Ishikawa (cell line): ENCODE results near the gene GAMT.

ENCODE experiments used
- CEBPB ChIP-seq: IDR thresholded peaks from 2 replicates; pipeline ENCODE4 v1.6.1; 2012
- CREB1 ChIP-seq: IDR thresholded peaks from 2 replicates; pipeline ENCODE4 v1.6.1; 2012; ENCODE audit warnings: low read depth
- EGR1 ChIP-seq: IDR thresholded peaks from 2 replicates; pipeline ENCODE4 v1.6.1; 2012
- EP300 ChIP-seq: IDR thresholded peaks from 2 replicates; pipeline ENCODE4 v1.6.1; 2012; ENCODE audit warnings: borderline replicate concordance
- FOXM1 ChIP-seq: IDR thresholded peaks from 2 replicates; pipeline ENCODE4 v1.6.1; 2012; ENCODE audit warnings: low read depth, borderline replicate concordance
- NFIC ChIP-seq: IDR thresholded peaks from 2 replicates; pipeline ENCODE4 v1.6.1; 2012
- RAD21 ChIP-seq: IDR thresholded peaks from 2 replicates; pipeline ENCODE4 v1.6.1; 2012; ENCODE audit warnings: low read depth
- TAF1 ChIP-seq: IDR thresholded peaks from 2 replicates; pipeline ENCODE4 v1.6.1; 2012; ENCODE audit warnings: low read depth, mild to moderate bottlenecking
- TCF12 ChIP-seq: IDR thresholded peaks from 2 replicates; pipeline ENCODE4 v1.6.1; 2012; ENCODE audit warnings: low read depth
- TEAD4 ChIP-seq: IDR thresholded peaks from 2 replicates; pipeline ENCODE4 v1.6.1; 2012
- YY1 ChIP-seq: IDR thresholded peaks from 2 replicates; pipeline ENCODE4 v1.6.1; 2012; ENCODE audit warnings: low read depth
- TF ChIP-seq, protein P1 (sequence below): IDR thresholded peaks from 2 replicates; pipeline ENCODE4 v1.6.1; 2012; ENCODE audit warnings: low read depth, mild to moderate bottlenecking
- TF ChIP-seq, protein P2 (sequence below): IDR thresholded peaks from 2 replicates; pipeline ENCODE4 v1.6.1; 2012
- TF ChIP-seq, protein P3 (sequence below): IDR thresholded peaks from 2 replicates; pipeline ENCODE4 v1.6.1; 2012

DNA sequence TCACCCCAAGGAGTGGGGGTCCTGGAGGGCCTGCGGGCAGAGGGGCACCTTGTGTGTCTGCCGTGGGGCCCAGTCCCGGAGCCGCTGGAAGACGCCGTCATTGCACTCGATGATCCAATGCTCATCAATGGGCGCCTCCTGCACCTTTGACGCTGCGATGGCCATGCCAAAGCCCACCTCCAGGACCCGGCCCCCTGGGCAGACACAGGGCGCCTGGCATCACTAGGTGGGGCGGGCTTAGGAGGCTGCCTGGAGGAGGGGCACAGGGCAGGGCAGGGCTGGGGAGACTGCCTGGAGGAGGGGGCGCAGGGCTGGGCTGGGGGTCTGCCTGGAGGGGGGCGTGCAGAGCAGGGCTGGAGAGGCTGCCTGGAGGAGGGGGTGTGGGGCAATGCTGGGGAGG is 1.6 kb downstream of the GAMT start:
- TF ChIP-seq FOXM1 (no peak), YY1 (no peak), TEAD4 (no peak), EP300 (no peak), RAD21 (no peak), CEBPB (no peak), TCF12 (no peak), NFIC (no peak), CREB1 (no peak), EGR1 (no peak), TAF1 (no peak)
- TF ChIP-seq, protein P1, sequence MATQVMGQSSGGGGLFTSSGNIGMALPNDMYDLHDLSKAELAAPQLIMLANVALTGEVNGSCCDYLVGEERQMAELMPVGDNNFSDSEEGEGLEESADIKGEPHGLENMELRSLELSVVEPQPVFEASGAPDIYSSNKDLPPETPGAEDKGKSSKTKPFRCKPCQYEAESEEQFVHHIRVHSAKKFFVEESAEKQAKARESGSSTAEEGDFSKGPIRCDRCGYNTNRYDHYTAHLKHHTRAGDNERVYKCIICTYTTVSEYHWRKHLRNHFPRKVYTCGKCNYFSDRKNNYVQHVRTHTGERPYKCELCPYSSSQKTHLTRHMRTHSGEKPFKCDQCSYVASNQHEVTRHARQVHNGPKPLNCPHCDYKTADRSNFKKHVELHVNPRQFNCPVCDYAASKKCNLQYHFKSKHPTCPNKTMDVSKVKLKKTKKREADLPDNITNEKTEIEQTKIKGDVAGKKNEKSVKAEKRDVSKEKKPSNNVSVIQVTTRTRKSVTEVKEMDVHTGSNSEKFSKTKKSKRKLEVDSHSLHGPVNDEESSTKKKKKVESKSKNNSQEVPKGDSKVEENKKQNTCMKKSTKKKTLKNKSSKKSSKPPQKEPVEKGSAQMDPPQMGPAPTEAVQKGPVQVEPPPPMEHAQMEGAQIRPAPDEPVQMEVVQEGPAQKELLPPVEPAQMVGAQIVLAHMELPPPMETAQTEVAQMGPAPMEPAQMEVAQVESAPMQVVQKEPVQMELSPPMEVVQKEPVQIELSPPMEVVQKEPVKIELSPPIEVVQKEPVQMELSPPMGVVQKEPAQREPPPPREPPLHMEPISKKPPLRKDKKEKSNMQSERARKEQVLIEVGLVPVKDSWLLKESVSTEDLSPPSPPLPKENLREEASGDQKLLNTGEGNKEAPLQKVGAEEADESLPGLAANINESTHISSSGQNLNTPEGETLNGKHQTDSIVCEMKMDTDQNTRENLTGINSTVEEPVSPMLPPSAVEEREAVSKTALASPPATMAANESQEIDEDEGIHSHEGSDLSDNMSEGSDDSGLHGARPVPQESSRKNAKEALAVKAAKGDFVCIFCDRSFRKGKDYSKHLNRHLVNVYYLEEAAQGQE = no peak
- TF ChIP-seq, protein P2, sequence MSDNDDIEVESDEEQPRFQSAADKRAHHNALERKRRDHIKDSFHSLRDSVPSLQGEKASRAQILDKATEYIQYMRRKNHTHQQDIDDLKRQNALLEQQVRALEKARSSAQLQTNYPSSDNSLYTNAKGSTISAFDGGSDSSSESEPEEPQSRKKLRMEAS = no peak
- TF ChIP-seq, protein P3, sequence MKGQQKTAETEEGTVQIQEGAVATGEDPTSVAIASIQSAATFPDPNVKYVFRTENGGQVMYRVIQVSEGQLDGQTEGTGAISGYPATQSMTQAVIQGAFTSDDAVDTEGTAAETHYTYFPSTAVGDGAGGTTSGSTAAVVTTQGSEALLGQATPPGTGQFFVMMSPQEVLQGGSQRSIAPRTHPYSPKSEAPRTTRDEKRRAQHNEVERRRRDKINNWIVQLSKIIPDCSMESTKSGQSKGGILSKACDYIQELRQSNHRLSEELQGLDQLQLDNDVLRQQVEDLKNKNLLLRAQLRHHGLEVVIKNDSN = no peak
